Activated naive CD4-positive, alpha-beta T cell treated with anti-CD3 and anti-CD28 coated beads, Interleukin-2, amount 50 U/mL, for 72 hours (primary cell): ENCODE data around the gene SYT10. TPM values are rescaled to one million over a fixed set of nuclear protein-coding genes. Genes with fewer than 3 reads are reported as not detected.

Experiments
- ATAC-seq, 2 donors: fragments of 150-1000 bp; cut with Tn5 transposase; 2 replicates each; pipeline ENCODE4 v1.10.0; 2021; ENCODE audit warnings: mild to moderate bottlenecking in 2 of 2, moderate library complexity in 2 of 2
- DNase-seq, 2 donors: peaks; one replicate each; pipeline ENCODE4 v3.0.0; 2021 to 2022; ENCODE audit warnings: low spot score in 2 of 2
- H3K27ac Mint-ChIP-seq, 2 donors: one replicate each; pipeline ENCODE4 v1.8.0; 2022; ENCODE audit warnings: mild to moderate bottlenecking in 2 of 2, mixed read lengths in 2 of 2
- H3K36me3 Mint-ChIP-seq, 2 donors: one replicate each; pipeline ENCODE4 v1.8.0; 2022; ENCODE audit warnings: mixed read lengths in 2 of 2
- H3K9me3 Mint-ChIP-seq, 2 donors: one replicate each; pipeline ENCODE4 v1.8.0; 2022; ENCODE audit warnings: mixed read lengths in 2 of 2
- total RNA-seq, 2 donors: library from RNA; stranded (reverse); gene quantifications; one replicate each; pipeline ENCODE4 v1.2.3, GENCODE V29; 2022

The SYT10 gene
- total RNA-seq, result not detected

GRCh38 chr12:33439587-33440011 is at the start of gene SYT10:
Gene SYT10 (minus strand): TSS chr12:33439819. CDS start chr12:33439522, 297 bp downstream.
- peak in 1 of 2 donors; percentile 41 for ATAC-seq
- H3K27ac Mint-ChIP-seq, result no peak within 1 kb of the TSS
- H3K9me3 Mint-ChIP-seq, result peaks cover 0 to 9% of the 10 kb centered on the region in 2 donors
- H3K36me3 Mint-ChIP-seq, result peaks cover 0 to 8% of the 10 kb centered on the region in 2 donors
- no peak for DNase-seq

GRCh38 chr12:33488036-33488435 is 48.4 kb upstream of the SYT10 start:
- Mint-ChIP-seq H3K27ac (no peak overlapping the region), H3K9me3 (peaks cover 14 to 19% of the 10 kb centered on the region in 2 donors), H3K36me3 (no peaks in the 10 kb centered on the region)
- ATAC-seq (no peak), DNase-seq (no peak)

- no peaks in the 10 kb centered on the region for H3K36me3 Mint-ChIP-seq
- H3K27ac Mint-ChIP-seq, result no peak overlapping the region
- peaks cover 11 to 14% of the 10 kb centered on the region in 2 donors for H3K9me3 Mint-ChIP-seq
- DNase-seq (no peak), ATAC-seq (no peak)
Measured at GRCh38 chr12:33486058-33486457, 46.4 kb upstream of the SYT10 start.

GRCh38 chr12:33484161-33484560 is 44.5 kb upstream of the SYT10 start:
- no peak for DNase-seq
- Mint-ChIP-seq H3K36me3 (no peaks in the 10 kb centered on the region), H3K9me3 (peaks cover 0 to 12% of the 10 kb centered on the region in 2 donors), H3K27ac (no peak overlapping the region)
- no peak for ATAC-seq

DNA sequence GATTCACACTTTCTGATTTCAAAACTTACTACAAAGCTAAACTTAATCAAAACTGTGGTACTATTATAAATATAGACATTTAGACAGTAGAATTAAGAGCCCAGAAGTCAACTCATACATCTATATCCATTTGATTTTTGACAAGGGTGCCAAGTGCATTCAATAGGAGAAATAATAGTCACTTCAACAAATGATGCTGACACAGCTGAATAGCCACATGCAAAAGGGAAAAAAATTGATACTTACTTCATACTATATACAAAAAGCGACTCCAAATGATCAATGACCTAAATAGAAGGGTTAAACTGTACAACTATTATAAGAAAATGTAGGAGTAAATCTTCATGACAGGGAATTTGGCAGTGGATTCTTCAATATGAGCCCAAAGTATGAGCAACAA is 40.7 kb upstream of the SYT10 start:
- H3K27ac Mint-ChIP-seq, result no peak overlapping the region

GRCh38 chr12:33476058-33476457 is 36.4 kb upstream of the SYT10 start:
- peaks cover 0 to 4% of the 10 kb centered on the region in 2 donors for H3K36me3 Mint-ChIP-seq
- no peak for DNase-seq
- no peak for ATAC-seq
- H3K27ac Mint-ChIP-seq, result no peak overlapping the region
- peaks cover 12 to 15% of the 10 kb centered on the region in 2 donors for H3K9me3 Mint-ChIP-seq

More for the DNA sequence above, 40.7 kb upstream of the SYT10 start:
- ATAC-seq (no peak), DNase-seq (no peak)
- H3K36me3 Mint-ChIP-seq, result peaks cover 0 to 4% of the 10 kb centered on the region in 2 donors
- H3K9me3 Mint-ChIP-seq, result peaks cover 5 to 26% of the 10 kb centered on the region in 2 donors

GRCh38 chr12:33472299-33472698 is 32.7 kb upstream of the SYT10 start:
- Mint-ChIP-seq H3K9me3 (peaks cover 6 to 8% of the 10 kb centered on the region in 2 donors), H3K27ac (no peak overlapping the region), H3K36me3 (peaks cover 0 to 4% of the 10 kb centered on the region in 2 donors)
- ATAC-seq (no peak), DNase-seq (no peak)

DNA sequence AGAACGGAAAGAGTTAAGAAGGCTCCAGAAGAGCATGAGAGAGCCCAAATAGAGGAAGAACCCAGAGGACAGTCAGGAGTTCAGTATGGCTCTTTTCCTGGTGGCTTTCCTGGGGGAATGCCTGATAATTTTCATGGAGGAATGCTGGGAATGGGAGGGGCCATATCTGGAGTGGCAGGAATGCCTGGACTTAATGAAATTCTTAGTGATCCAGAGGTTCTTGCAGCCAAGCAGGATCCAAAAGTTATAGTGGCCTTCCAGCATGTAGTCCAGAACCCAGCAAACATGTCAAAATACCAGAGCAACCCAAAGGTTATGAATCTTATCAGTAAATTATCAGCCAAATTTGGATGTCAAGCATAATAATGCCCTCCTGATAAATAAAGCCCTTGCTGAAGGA is 15.5 kb upstream of the SYT10 start:
- peaks cover 10 to 11% of the 10 kb centered on the region in 2 donors for H3K9me3 Mint-ChIP-seq
- H3K27ac Mint-ChIP-seq, result no peak overlapping the region
- ATAC-seq (no peak), DNase-seq (no peak)
- H3K36me3 Mint-ChIP-seq, result no peaks in the 10 kb centered on the region

- H3K27ac Mint-ChIP-seq, result no peak overlapping the region
Measured at GRCh38 chr12:33450480-33450879, 10.9 kb upstream of the SYT10 start.

DNA sequence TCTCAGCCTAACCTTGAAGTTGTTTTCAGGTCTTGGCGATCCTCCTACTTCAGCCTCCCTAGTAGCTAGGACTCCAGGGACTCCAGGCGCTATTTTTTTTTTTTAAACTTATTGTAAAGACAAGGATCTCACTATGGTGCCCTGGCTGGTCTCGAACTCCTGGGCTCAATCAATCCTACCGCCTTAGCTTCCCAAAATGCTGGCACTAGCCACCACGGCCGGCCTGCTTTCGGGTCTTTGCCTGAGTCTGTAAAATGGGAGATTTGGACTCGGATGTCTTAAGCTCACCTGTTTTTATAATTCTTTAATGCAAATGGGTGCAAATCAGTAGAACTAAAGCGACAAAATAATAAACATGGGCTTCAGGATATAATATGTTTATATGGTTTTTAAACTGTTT is 858 bp upstream of the SYT10 start:
- DNase-seq, result no peak
- no peak overlapping the region for H3K27ac Mint-ChIP-seq
- no peak for ATAC-seq

More at GRCh38 chr12:33450480-33450879, 10.9 kb upstream of the SYT10 start:
- DNase-seq (no peak), ATAC-seq (no peak)
- H3K36me3 Mint-ChIP-seq, result no peaks in the 10 kb centered on the region
- peaks cover 3 to 5% of the 10 kb centered on the region in 2 donors for H3K9me3 Mint-ChIP-seq

GRCh38 chr12:33438851-33439586 is 600 bp downstream of the SYT10 start:
- Mint-ChIP-seq H3K9me3 (peaks cover 0 to 5% of the 10 kb centered on the region in 2 donors), H3K36me3 (peaks cover 0 to 8% of the 10 kb centered on the region in 2 donors), H3K27ac (no peak overlapping the region)
- DNase-seq (no peak), ATAC-seq (peak in 1 of 2 donors; percentile 24)

More for the DNA sequence above, 858 bp upstream of the SYT10 start:
- Mint-ChIP-seq H3K9me3 (peaks cover 0 to 10% of the 10 kb centered on the region in 2 donors), H3K36me3 (peaks cover 0 to 8% of the 10 kb centered on the region in 2 donors)

GRCh38 chr12:33438025-33438772 is 1.4 kb downstream of the SYT10 start:
- ATAC-seq (no peak), DNase-seq (no peak)
- Mint-ChIP-seq H3K9me3 (peaks cover 0 to 4% of the 10 kb centered on the region in 2 donors), H3K27ac (no peak overlapping the region), H3K36me3 (peaks cover 0 to 8% of the 10 kb centered on the region in 2 donors)

- Mint-ChIP-seq H3K27ac (no peak overlapping the region), H3K9me3 (no peaks in the 10 kb centered on the region), H3K36me3 (peaks cover 0 to 8% of the 10 kb centered on the region in 2 donors)
- DNase-seq (no peak), ATAC-seq (no peak)
Measured at GRCh38 chr12:33437598-33437997, 2.0 kb downstream of the SYT10 start.

DNA sequence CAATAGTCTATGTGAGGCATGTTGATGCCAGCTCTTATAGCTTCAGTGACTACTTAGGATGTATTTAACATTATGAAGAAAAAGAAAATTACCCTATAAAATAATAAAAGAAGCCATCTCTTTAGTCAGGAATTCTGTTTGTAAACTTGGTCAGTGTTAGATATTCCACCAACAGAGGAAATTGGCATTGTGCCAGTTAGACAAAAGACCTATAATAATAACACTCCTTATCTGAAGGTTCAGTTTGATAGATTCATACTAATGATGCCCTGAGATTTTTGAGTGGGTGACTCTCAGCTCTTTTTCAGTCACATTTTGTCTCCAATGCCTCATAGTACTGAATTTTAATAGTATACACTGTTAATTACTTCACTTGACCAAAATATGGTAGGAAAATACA is 6.6 kb downstream of the SYT10 start:
- DNase-seq (no peak), ATAC-seq (no peak)
- Mint-ChIP-seq H3K36me3 (peaks cover 0 to under 1% of the 10 kb centered on the region in 2 donors), H3K9me3 (peaks cover 0 to 4% of the 10 kb centered on the region in 2 donors), H3K27ac (no peak overlapping the region)

- Mint-ChIP-seq H3K9me3 (peaks cover 0 to 4% of the 10 kb centered on the region in 2 donors), H3K36me3 (no peaks in the 10 kb centered on the region), H3K27ac (no peak overlapping the region)
- DNase-seq (no peak), ATAC-seq (no peak)
Measured at GRCh38 chr12:33431648-33432047, 8.0 kb downstream of the SYT10 start.

DNA sequence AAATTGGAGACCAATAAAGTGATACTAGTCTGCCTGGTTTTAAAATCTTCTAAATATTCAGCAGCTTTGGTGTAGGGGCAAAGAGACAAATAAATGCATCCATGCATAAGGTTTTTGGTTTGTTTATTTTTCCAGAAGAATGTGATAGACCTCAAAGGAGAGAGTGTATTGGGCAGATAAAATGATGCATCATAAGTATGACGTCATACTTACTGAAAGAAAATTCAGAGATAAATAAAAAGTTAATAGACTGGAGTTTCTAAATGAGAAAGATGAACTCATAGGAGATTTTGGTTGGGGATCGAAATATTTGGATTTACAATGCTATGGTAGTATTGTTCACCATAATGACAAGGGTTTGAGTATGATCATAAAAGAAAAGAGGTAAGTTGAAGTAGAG is 10.2 kb downstream of the SYT10 start:
- Mint-ChIP-seq H3K27ac (no peak overlapping the region), H3K36me3 (no peaks in the 10 kb centered on the region), H3K9me3 (peaks cover 0 to 4% of the 10 kb centered on the region in 2 donors)
- ATAC-seq (no peak), DNase-seq (no peak)

DNA sequence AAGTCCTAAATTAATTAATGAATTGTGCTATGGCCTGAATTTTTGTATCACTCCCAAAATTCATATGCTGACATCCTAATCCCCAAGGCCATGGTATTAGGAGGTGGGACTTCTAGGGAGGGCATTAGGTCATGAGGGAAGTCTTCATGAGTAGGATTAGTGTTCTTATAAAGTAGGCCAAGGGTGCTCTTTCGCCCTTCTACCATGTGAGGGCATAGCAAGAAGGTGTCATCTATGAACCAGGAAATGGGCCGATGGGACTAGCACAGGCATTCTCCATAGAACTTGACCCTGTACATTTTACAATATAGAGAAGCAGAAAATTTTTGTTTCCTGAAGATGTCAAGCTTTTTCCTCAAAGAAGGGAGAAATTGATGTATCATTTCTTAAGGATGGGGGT is 12.5 kb downstream of the SYT10 start:
- Mint-ChIP-seq H3K27ac (no peak overlapping the region), H3K9me3 (peaks cover 0 to 4% of the 10 kb centered on the region in 2 donors), H3K36me3 (no peaks in the 10 kb centered on the region)
- DNase-seq (no peak), ATAC-seq (no peak)
